HCT116 (cell line): ENCODE results near the gene LRRFIP1. TPM values are rescaled to one million over a fixed set of nuclear protein-coding genes. Genes with fewer than 3 reads are reported as not detected.

ENCODE experiments used
- ATAC-seq: fragments of 200-7000 bp; cut with Tn5 transposase; 2 replicates; pipeline ENCODE4 v1.9.1; 2020; ENCODE audit warnings: mild to moderate bottlenecking, moderate library complexity
- BruUV-seq: library from RNA; stranded (reverse); fragments of 400-500 nt; replicated peaks from 2 replicates; lab custom pipeline; 2021; lab: Mats Ljungman, UMichigan
- CTCF ChIA-PET: fragments of 300-600 bp; sonication (Branson Sonifier 250); formaldehyde crosslinking; loops from one replicate; lab custom pipeline; 2021; ENCODE audit warnings: antibody characterized with exemption; lab: Charles Lee
- POLR2A ChIA-PET: fragments of 300-600, 350-600 bp; sonication (Branson Sonifier 250); formaldehyde crosslinking; loops from one replicate; lab custom pipeline; 2021; ENCODE audit warnings: antibody characterized with exemption; lab: Charles Lee
- RAD21 ChIA-PET, 2 experiments: fragments of 300-600 bp; sonication (Branson Sonifier 250); formaldehyde crosslinking; loops; one replicate each; lab custom pipeline; 2023; ENCODE audit warnings: low total read pairs in 2 of 2; ENCODE audit not compliant: uncharacterized antibody in 2 of 2, unreplicated experiment in 2 of 2, low non-redundant PET in 1 of 2; lab: Charles Lee
- DNase-seq: peaks from one replicate; pipeline ENCODE4 v3.0.0-alpha.2; 2010; ENCODE audit warnings: low read depth, low spot score
- H2AFZ ChIP-seq: fragments of 200-600 bp; shearing (Covaris generic), sonication (generic); 2 replicates; pipeline ENCODE4 v1.6.1; 2017; ENCODE audit warnings: low read depth, mixed run types, mixed read lengths, antibody characterized with exemption, low read length; ENCODE audit not compliant: poor library complexity, severe bottlenecking
- H3K27ac ChIP-seq: 2 replicates; pipeline ENCODE4 v1.5.1; 2012; ENCODE audit warnings: low read depth, low read length
- H3K27me3 ChIP-seq: fragments of 200-600 bp; sonication (generic); 2 replicates; pipeline ENCODE4 v1.6.1; 2016; ENCODE audit warnings: mixed run types, low read length, mixed read lengths; ENCODE audit not compliant: insufficient read depth
- H3K36me3 ChIP-seq, 2 experiments: fragments of 200-500 bp in 1 of 2; fragments of 200-600 bp in 1 of 2; sonication (Bioruptor generic) in 1 of 2; sonication (generic) in 1 of 2; 2 replicates each; pipeline versions ENCODE4 v1.5.1 to v1.6.1; 2014 to 2016; ENCODE audit warnings: low read length in 2 of 2, inconsistent platforms in 1 of 2, mixed read lengths in 1 of 2, mixed run types in 1 of 2; ENCODE audit not compliant: insufficient read depth in 2 of 2, control insufficient read depth in 1 of 2
- H3K4me1 ChIP-seq, 2 experiments: fragments of 200-600 bp in 1 of 2; sonication (generic) in 1 of 2; 2 replicates each; pipeline versions ENCODE4 v1.5.1 to v1.6.1; 2012 to 2017; ENCODE audit warnings: low read length in 2 of 2, inconsistent platforms in 1 of 2, mild to moderate bottlenecking in 1 of 2, mixed read lengths in 1 of 2, mixed run types in 1 of 2, moderate library complexity in 1 of 2; ENCODE audit not compliant: insufficient read depth in 2 of 2, control insufficient read depth in 1 of 2
- H3K4me2 ChIP-seq: fragments of 200-600 bp; sonication (generic); 2 replicates; pipeline ENCODE4 v1.6.1; 2017; ENCODE audit warnings: mixed run types, low read length, mixed read lengths
- H3K4me3 ChIP-seq, 2 experiments: fragments of 200-600 bp in 1 of 2; sonication (generic) in 1 of 2; replicated peaks in 1 of 2; 2 replicates each; pipeline ENCODE4 v1.5.1; 2011 to 2016; ENCODE audit warnings: low read length in 2 of 2, control low read depth in 1 of 2, low read depth in 1 of 2, mild to moderate bottlenecking in 1 of 2, mixed read lengths in 1 of 2, mixed run types in 1 of 2
- H3K79me2 ChIP-seq: fragments of 200-600 bp; sonication (generic); 2 replicates; pipeline ENCODE4 v1.6.1; 2017; ENCODE audit warnings: mild to moderate bottlenecking, mixed run types, low read length, moderate library complexity, mixed read lengths; ENCODE audit not compliant: insufficient read depth
- H3K9ac ChIP-seq: fragments of 200-600 bp; sonication (generic); 2 replicates; pipeline ENCODE4 v1.6.1; 2016; ENCODE audit warnings: low read length, mixed read lengths
- H3K9me2 ChIP-seq: fragments of 200-600 bp; sonication (generic), shearing (Covaris generic); 2 replicates; pipeline ENCODE4 v1.6.1; 2017; ENCODE audit warnings: mixed run types, mild to moderate bottlenecking, moderate library complexity; ENCODE audit not compliant: insufficient read depth
- H3K9me3 ChIP-seq, 2 experiments: fragments of 200-500 bp in 1 of 2; fragments of 200-600 bp in 1 of 2; sonication (Bioruptor generic) in 1 of 2; sonication (generic) in 1 of 2; 2 replicates each; pipeline ENCODE4 v1.6.1; 2014 to 2017; ENCODE audit warnings: low read length in 2 of 2, mixed read lengths in 2 of 2, inconsistent platforms in 1 of 2, low read depth in 1 of 2, mild to moderate bottlenecking in 1 of 2, mixed run types in 1 of 2, moderate library complexity in 1 of 2; ENCODE audit not compliant: control insufficient read depth in 1 of 2, insufficient read depth in 1 of 2
- H4K20me1 ChIP-seq: fragments of 200-600 bp; sonication (generic), shearing (Covaris generic); 2 replicates; pipeline ENCODE4 v1.6.1; 2017; ENCODE audit warnings: mixed run types, mild to moderate bottlenecking, moderate library complexity; ENCODE audit not compliant: insufficient read depth
- CBX3 ChIP-seq: IDR thresholded peaks from 2 replicates; pipeline ENCODE4 v1.6.1; 2012; ENCODE audit warnings: low read depth
- EGR1 ChIP-seq: IDR thresholded peaks from 2 replicates; pipeline ENCODE4 v1.6.1; 2012; ENCODE audit warnings: low read depth
- EZH2 ChIP-seq: fragments of 200-600 bp; sonication (generic); IDR thresholded peaks from 2 replicates; pipeline ENCODE4 v1.6.1; 2017; ENCODE audit warnings: antibody characterized with exemption, mixed run types
- EZH2phosphoT487 ChIP-seq: fragments of 200-600 bp; IDR thresholded peaks from 2 replicates; pipeline ENCODE4 v1.6.1; 2018; ENCODE audit warnings: antibody characterized with exemption, borderline replicate concordance
- FOSL1 ChIP-seq: IDR thresholded peaks from 2 replicates; pipeline ENCODE4 v1.6.1; 2012; ENCODE audit warnings: low read depth
- JUND ChIP-seq: IDR thresholded peaks from 2 replicates; pipeline ENCODE4 v1.6.1; 2012
- SIN3A ChIP-seq: IDR thresholded peaks from 2 replicates; pipeline ENCODE4 v1.6.1; 2012; ENCODE audit warnings: low read depth
- TCF7L2 ChIP-seq: IDR thresholded peaks from 2 replicates; pipeline ENCODE4 v1.7.0; 2011; ENCODE audit warnings: borderline replicate concordance, inconsistent platforms; ENCODE audit not compliant: insufficient read depth, insufficient read length; ENCODE audit errors: extremely low read depth
- ZFX ChIP-seq: fragments of 450-650 bp; IDR thresholded peaks from 2 replicates; pipeline ENCODE4 v1.6.1; 2017
- intact Hi-C: fragments of 100-400 bp; cut with micrococcal nuclease; formaldehyde crosslinking; loops from 2 replicates; pipeline ENCODE4 v1.10.0; 2022
- total RNA-seq: library from RNA; stranded (reverse); gene quantifications from one replicate; pipeline ENCODE4 v1.2.1, GENCODE V29; 2021; ENCODE audit not compliant: unreplicated experiment
- TF ChIP-seq, protein P1 (sequence below), 3 experiments: fragments of 200-600 bp in 1 of 3; sonication (generic) in 1 of 3; IDR thresholded peaks in 2 of 3; conservative IDR thresholded peaks in 1 of 3; 2 replicates each; pipeline ENCODE4 v1.5.1; 2012 to 2017; ENCODE audit warnings: low read depth in 2 of 3, low read length in 2 of 3, antibody characterized with exemption in 1 of 3, borderline replicate concordance in 1 of 3, control low read depth in 1 of 3, mild to moderate bottlenecking in 1 of 3, mixed read lengths in 1 of 3, mixed run types in 1 of 3, moderate library complexity in 1 of 3; ENCODE audit not compliant: insufficient read depth in 1 of 3

LRRFIP1 gene
- total RNA-seq, 1 experiment from 2014 or later, result 76.9 TPM

DNA sequence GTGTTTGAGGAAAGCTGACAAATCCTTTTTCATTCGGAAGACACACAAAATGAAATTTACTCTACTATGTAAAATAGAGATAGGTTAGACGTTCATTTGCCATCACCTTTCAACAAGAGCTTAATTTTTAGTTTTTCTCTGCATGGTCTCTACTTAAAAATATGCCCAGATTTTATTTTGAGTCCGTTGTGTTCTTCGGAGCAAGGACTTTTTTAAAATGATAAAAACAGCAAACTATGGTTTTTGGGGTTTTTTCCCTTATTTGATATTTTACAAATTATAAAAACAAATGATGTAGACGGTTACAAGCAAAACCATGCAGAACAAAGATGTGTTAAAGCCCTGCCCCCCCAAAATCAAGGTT lies 117.8 kb downstream of the LRRFIP1 start:
- Histone ChIP-seq H3K36me3 (peaks cover 3 to 10% of the 10 kb centered on the region in 2 experiments; a peak in 1 of 4 replicates), H3K4me3 (no peak overlapping the region), H4K20me1 (peaks cover 12% of the 10 kb centered on the region), H3K9me2 (no peaks in the 10 kb centered on the region), H3K79me2 (peaks cover 52% of the 10 kb centered on the region), H3K27me3 (no peaks in the 10 kb centered on the region), H2AFZ (no peak overlapping the region), H3K4me1 (peaks cover 3 to 19% of the 10 kb centered on the region in 2 experiments; a peak in 2 of 4 replicates), H3K4me2 (no peak overlapping the region), H3K27ac (no peak overlapping the region), H3K9me3 (no peaks in the 10 kb centered on the region), H3K9ac (no peak overlapping the region)
- ATAC-seq (no peak), DNase-seq (no peak)
- BruUV-seq, result no TSS peak
- TF ChIP-seq ZFX (no peak), FOSL1 (no peak), EZH2phosphoT487 (no peak), CBX3 (no peak), SIN3A (no peak), EGR1 (no peak), TCF7L2 (no peak), JUND (no peak), EZH2 (no peak)
- TF ChIP-seq, protein P1, sequence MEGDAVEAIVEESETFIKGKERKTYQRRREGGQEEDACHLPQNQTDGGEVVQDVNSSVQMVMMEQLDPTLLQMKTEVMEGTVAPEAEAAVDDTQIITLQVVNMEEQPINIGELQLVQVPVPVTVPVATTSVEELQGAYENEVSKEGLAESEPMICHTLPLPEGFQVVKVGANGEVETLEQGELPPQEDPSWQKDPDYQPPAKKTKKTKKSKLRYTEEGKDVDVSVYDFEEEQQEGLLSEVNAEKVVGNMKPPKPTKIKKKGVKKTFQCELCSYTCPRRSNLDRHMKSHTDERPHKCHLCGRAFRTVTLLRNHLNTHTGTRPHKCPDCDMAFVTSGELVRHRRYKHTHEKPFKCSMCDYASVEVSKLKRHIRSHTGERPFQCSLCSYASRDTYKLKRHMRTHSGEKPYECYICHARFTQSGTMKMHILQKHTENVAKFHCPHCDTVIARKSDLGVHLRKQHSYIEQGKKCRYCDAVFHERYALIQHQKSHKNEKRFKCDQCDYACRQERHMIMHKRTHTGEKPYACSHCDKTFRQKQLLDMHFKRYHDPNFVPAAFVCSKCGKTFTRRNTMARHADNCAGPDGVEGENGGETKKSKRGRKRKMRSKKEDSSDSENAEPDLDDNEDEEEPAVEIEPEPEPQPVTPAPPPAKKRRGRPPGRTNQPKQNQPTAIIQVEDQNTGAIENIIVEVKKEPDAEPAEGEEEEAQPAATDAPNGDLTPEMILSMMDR (IDR thresholded peaks at IDR 0.05 in 2 of 3, conservative IDR thresholded peaks at IDR 0.05 in 1 of 3; ENCODE audit: borderline replicate concordance in 1 of 3, insufficient read depth in 1 of 3, low read depth in 2 of 3, low read length in 2 of 3), result no peak
- POLR2A ChIA-PET, result no interaction called here
- RAD21 ChIA-PET, result interaction anchor here (1.2 to 1.5 kb wide), 2 partner anchors 72 to 73 kb away, joined by 5 to 7 read pairs; no protein-coding TSS in a partner anchor
- CTCF ChIA-PET, result interaction anchor here (1.0 to 7.9 kb wide), 13 partner anchors 10 to 274 kb away, joined by 3 to 70 read pairs (median 4); no protein-coding TSS in a partner anchor
- intact Hi-C loops, result loop anchor here (1.0 to 10.0 kb wide), 2 partner anchors 72 to 230 kb away; no protein-coding TSS in a partner anchor
